ENCODE measurements around the gene CORO2B. TPM values are rescaled to one million over a fixed set of nuclear protein-coding genes. Genes with fewer than 3 reads are reported as not detected.

CORO2B gene
- total RNA-seq, 1 donor from 2014 or later: 0.77 TPM

DNA sequence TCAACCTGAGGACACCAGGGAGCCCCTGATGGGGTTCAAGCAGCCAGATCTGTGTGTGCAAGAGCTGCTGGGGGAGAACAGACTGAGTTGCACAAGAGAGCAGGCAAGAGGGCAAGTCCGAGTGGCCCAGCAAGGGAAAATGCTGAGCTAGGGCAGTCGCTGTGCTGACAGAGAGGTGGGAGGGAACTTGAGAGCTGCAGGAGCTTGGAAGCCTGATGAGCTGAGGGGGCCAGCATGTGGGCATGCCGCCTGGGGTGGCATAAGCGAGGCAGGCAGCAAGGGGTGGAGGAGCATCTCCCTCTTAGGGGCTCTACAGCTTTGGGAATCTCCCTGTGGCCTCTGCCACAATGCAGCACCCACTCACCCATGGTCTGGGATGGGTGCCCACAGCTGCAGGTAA, 4.7 kb upstream of the CORO2B start:
- DNase-seq (ENCODE audit: low read depth in 2 of 2): no peak

- DNase-seq (ENCODE audit: low read depth in 2 of 2): no peak
Measured at GRCh38 chr15:68574629-68575028, 4.2 kb upstream of the CORO2B start.

DNA sequence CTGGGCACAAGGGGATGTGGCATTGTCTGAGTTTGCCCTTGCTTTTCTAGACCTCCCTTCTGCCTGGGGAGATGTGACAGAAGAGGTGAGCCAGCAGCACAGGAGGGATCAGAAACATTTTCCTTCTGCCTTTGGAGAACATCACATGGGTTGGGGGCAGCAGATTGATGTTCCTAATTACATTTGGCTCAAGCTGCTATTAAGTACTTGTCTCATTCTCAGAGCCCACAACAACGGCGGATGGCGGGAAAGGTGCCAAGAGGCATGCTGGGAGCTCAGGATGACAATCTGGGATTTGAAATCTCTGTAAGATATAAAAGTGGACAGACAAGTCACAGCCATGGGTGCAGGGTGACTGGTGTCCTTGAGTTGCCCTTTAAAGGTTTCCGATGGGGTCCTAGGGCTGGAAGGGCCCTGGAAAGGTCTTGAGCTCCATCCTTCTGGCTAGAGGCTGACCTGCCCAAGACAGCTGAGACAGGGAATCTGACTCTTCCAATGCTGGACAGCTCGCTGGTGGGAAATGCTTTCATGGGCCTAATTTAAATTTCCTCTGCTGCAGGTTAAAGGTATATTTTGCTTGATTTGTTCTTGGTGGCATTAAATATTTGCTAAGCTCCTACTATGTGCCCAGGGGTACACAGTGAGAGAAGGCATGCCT, 2.4 kb upstream of the CORO2B start:
- no peak for DNase-seq (ENCODE audit: low read depth in 2 of 2)

GRCh38 chr15:68578175-68578979, 416 bp upstream of the CORO2B start:
- peak in 1 of 2 donors; percentile 64 for DNase-seq (ENCODE audit: low read depth in 2 of 2)

- no peak for DNase-seq (ENCODE audit: low read depth in 2 of 2)
Measured at GRCh38 chr15:68580026-68580882, 1.5 kb downstream of the CORO2B start.

DNA sequence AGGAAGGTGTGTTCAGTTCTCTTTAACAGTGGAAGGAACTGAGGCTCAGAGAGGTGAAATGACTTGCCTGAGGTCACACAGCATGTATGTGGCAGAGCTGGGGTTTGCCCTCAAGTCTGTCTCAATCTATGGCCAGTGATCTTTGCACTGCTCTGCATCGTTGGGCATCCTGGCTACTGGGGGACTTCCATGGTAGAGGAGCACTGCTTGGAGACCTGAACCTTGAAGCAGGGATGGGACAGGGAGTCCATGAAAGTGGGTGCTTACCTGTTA, 2.0 kb downstream of the CORO2B start:
- no peak for DNase-seq (ENCODE audit: low read depth in 2 of 2)

DNA sequence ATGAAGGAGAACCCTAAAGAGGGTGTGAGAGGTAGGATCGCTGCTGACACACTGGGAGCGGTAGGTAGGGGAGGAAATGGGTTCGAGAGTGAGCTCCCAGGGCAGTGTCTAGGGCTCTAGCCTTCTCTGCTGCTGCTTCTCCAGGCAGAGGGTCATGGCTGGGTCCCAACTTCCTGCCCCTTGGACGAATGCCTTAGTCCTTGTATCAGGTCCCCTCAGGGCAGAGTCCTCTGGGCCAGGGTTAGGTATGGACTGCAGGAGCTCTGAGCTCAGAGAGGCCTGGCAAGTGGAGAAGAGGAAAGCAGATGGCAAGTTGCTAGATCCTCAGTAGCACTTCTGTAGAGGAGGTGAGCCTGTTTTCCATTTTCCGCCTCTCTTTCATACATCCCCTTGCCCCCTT, 2.9 kb downstream of the CORO2B start:
- no peak for DNase-seq (ENCODE audit: low read depth in 2 of 2)

- DNase-seq (ENCODE audit: low read depth in 2 of 2): no peak
Measured at GRCh38 chr15:68582236-68582635, 3.4 kb downstream of the CORO2B start.

DNA sequence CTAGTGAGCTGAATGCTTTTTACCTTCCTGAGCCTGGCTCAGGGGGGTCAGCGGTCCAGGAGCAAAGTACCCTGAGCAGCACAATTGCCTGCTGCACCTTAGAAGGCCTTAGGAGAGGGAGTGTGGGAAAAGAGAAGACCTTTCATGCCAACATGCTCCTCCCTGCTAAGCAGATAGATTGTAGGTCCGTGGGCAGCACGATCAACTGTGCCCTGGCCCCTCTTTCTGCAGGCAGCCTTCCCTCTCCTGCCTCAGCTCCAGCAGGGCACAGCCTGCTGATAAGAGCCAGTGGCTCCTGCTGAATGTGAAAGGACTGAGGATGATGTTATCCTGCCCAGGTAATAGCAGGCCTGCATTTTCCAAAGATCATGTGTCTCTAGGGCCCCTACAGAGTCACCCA, 4.1 kb downstream of the CORO2B start:
- DNase-seq (ENCODE audit: low read depth in 2 of 2): no peak

DNA sequence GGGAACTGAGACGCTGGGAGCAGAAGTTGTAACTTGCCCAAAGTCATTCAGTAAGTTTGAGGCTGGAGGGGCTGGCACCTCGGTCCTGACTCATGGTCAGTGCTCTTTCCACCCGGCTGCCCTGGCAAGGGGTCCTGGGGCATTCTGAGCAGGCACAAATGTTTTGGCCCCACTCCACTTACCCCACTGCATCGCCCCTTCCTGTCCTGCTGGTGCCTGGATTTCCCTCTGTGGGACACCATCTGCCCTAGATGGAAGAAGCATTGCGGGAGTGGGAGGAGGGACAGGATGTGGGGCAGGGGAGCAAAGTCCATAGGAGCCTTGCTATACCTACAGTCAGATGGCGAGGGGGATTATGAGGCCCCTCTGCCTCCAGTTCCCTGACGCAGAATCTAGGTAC, 4.5 kb downstream of the CORO2B start:
- no peak for DNase-seq (ENCODE audit: low read depth in 2 of 2)

DNA sequence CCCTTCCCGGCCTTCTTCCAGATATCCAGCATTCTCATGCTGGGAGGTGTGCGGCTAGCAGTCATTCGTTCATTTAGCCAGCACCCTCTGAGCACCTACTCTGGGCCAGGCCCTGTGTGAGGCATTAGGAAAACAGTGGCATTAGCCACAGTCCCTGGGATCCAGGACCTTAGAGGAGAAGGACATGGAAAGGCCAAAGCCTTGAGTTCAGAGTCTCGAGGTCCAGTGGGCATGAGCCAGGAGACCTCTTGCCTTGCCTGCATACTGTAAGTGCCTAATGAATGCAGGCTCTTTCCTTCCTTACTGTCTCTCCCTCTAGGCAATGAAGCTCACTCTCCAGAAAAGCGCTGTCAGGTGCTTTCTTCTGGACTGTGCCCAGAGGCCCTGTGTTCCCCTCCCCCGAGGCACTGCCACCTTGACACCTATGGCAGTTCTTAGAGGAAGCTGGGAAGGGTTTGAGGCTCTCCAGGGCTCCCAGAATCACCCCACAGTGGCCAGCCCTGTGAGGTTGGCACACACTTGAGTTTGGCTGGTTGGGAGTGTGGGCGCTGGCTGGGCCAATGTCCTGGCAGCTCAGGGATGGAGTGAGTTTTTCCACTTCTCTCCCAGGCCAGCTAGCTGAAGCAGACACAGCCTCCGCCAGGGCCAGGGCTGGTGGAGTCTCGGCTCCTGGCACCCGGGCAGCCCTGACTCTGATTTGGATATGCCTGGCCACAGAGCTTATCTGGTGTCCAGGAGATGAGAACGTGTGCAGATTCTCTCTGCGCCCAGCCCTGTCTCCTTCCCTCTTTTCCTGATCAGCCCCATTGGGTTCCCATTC, 5.4 kb downstream of the CORO2B start:
- DNase-seq (ENCODE audit: low read depth in 2 of 2): no peak

GRCh38 chr15:68584756-68585573, 6.2 kb downstream of the CORO2B start:
- DNase-seq (ENCODE audit: low read depth in 2 of 2): no peak

DNA sequence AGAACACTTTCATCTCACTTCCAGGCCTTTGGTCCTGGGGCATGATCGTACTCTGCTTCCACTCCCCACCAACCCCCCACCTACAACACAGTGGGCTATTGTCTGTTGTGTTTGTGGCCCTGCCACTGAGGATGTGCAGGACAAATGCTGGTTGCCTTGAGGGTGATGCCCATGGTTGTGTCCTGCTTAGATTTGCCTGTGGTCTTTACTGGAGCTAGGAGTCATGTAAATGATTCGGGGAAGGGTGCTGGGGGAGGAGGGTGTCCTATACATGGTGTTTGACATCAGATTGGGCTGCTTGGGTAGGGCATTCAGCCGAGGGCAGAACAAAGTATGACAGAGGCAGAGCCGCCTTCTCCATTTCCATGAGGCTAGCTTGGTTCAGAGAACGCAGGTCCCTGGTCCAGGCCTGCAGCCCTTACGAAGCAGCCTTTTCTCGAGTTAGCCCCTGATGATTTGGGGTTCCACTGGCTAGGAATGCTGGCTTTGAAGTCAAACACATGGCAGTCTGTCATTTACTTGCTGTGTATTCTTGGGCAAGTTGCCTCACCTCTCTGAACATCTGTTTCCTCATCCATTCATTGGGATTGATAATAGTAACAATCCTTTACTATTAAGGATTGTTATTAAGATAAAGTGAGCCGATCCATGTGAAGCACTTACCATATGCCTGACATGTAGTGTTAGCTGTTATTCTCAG, 6.9 kb downstream of the CORO2B start:
- no peak for DNase-seq (ENCODE audit: low read depth in 2 of 2)

GRCh38 chr15:68586274-68586961, 7.6 kb downstream of the CORO2B start:
- DNase-seq (ENCODE audit: low read depth in 2 of 2): peak in 1 of 2 donors; percentile 72

DNA sequence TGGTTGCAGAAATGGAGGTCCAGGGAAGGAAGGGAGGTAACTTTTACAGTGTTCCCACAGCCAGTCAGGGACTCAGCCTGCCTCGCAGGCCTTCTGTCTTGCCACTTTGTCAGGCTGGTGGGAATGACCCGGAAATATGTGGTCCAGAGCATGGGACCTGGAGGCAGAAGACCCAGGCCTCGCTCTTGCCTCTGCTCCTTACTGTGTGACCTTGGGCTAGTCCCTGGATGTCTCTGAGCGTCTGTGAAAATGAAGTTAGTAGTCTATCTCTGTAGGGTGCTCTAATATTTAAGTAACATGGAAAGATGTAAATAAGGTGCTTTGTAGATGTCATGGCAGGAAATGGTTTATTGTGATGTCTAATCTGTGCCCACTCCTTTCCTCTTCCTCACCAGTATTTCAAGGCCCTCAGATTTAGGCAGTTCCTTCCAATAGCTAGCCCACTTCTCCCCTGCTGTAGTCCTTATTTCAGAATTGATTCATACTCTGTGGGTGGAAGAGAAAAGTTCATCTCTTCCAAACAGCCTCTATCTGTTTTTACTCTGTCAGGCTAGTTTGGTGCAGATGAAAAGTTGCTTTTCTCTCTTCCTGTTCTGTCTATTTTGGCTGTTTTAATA, 9.1 kb downstream of the CORO2B start:
- DNase-seq (ENCODE audit: low read depth in 2 of 2): no peak

GRCh38 chr15:68589053-68589452, 10.3 kb downstream of the CORO2B start:
- DNase-seq (ENCODE audit: low read depth in 2 of 2): no peak

GRCh38 chr15:68589783-68590710, 11.3 kb downstream of the CORO2B start:
- no peak for DNase-seq (ENCODE audit: low read depth in 2 of 2)
